NCI-H1436 treated with DMSO at 0.1 percent for 48 hours (cell line): ENCODE data around the gene RXRA.
"Not testable (repeated sequence)": the region's sequence is repeated elsewhere in the genome, so short reads cannot be mapped to it uniquely, and the experiment has no call there.

Source experiments
- DNase-seq: peaks from one replicate; lab custom pipeline; 2025; lab: John Stamatoyannopoulos, UW

RXRA gene

DNA sequence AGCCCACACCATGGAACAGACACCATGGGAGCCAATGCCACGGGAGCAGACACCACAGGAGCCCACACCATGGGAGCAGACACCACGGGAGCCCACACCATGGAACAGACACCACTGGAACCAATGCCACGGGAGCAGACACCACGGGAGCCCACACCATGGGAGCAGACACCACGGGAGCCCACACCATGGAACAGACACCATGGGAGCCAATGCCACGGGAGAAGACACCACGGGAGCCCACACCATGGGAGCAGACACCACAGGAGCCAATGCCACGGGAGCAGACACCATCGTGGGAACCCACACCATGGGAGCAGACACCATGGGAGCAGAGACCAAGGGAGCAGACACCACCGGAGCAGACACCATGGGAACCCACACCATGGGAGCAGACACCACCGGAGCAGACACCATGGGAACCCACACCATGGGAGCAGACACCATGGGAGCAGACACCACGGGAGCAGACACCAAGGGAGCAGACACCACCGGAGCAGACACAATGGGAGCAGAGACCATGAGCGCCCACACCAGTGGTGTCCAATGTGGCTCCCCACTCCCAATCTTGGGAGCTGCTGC, 17.5 kb upstream of the RXRA start:
- not testable (repeated sequence) for DNase-seq

- DNase-seq: no peak
Observed at GRCh38 chr9:134313470-134313869, 12.8 kb upstream of the RXRA start.

DNA sequence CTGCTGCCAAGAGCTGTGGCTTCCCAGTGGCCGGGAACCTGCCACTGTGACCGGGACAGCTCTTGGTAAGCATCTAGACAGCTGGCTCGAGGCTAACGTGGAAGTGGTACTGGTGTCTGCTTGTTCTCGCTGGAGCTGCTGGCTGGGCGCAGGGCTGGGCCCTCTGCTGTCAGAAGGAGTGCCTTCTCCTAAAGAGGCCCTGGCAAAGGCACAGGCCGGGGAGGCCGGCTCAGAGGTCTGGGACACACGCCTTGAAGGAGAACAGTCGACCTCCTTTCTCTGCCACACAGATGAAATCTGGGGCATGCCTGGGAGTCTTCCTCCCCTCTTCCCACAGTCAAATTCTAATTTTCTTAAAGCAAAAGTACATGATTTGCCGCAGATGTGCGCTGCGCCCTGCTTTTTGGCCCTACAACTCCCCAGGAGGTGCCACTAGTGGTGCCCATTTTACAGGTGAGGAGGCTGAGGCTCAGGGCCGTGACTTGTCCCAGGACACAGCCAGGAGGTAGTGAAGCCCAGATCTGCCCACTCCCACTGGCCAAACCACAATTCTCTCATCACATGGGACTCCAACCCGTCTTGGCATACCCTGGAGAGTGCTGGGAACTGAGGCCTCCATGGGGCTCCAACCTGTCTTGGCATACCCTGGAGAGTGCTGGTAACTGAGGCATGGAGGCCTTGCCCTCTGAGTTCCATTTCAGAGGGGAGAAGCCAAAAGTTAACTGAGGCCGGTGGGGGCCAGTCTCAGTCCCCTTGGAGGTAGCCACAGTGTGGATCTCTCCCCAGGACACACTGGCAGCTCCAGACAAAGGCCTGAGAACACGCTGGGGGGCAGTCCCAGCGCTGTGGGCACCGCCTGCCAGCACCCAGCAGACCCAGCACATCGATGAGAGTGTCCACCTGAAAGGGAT, 12.0 kb upstream of the RXRA start:
- no peak for DNase-seq

DNA sequence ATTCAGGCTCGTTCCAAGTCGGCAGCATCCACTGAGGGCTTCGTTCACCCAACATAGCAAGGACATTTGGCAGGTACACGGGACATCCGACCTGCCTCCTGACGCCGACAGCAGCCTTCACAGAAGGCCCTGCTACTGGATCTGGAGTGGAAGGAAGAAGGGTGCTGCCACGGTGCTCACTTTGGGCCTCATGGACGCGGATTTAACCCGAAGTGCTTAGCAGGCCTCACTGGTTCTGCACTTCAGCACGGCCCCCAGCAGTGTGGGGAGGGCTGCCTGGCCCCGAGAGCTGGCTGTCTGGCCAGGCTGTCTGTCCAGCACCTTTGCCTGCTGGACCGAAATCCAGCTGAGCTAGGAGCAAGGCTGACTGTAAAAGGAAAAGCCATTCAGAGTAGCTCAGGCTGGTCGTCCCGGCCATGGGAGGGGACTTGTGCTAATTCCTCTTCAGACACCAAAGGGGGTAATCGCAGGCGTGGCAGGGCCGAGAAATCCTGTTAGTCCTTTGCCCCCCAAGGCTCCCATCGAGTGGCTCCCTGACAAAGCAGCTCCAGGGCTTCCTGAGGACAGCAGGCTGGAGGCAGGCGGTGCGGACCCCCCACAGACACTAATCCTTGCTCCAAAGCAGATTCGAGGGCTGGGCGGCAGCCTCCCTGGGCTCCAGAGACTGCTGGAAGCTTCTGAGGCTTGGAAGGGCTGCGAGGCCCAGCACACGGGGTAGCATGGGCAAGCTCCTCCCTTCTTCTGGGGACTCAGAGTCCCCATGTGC, 11.1 kb upstream of the RXRA start:
- no peak for DNase-seq

GRCh38 chr9:134315716-134316448, 10.4 kb upstream of the RXRA start:
- DNase-seq: no peak

DNA sequence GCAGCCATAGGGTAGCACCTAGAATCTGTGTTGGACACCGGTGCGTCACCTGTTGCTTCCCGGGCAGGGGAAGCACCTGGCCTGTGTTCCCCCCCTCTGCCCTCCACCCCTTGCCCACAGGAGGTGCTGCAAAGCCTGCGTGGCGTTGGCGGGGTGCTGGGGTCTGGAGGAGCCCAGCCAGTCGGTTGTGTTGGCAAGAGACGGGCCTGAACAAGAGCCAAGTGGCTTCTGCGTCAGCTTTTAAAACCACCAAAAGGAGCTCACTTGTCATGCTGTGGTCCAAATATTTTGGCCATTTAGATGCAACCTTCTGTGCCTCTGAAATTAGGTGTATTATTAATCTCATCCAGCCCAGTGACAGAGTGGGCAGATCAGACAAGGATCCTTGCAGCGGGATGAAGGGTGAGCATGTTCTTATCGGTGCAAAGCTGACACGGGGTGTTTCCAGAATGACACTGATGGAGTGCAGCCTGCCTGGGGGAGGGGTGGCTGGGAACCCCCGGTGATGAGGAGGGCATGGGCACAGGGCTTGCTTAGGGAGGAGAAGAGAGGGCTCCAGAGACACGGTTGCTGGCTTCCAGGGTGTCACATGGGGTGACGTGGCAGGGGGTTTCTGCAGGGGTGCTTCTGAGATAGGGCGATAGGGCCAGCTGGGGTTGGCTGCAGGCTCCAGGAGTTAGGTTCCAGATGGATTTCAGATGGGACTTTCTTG, 9.7 kb upstream of the RXRA start:
- no peak for DNase-seq

DNA sequence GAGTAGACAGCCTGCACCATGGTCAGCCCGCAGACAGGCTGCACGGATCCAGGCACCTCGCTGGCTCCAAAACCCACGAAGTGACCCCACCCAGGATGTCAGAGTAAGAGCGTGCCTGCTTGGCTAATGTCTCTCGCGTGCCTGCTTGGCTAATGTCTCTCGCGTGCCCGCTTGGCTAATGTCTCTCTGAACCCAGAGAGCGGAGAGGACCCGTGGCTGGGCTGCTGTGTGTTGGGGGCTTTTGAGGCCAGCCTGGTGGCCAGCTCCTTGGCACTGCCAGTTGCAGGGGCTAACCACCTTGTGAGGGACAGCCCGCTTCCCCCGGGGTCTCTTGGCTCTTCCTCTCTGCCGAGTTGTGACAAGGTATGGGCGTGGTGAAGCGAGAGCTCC, 8.9 kb upstream of the RXRA start:
- DNase-seq: no peak

DNA sequence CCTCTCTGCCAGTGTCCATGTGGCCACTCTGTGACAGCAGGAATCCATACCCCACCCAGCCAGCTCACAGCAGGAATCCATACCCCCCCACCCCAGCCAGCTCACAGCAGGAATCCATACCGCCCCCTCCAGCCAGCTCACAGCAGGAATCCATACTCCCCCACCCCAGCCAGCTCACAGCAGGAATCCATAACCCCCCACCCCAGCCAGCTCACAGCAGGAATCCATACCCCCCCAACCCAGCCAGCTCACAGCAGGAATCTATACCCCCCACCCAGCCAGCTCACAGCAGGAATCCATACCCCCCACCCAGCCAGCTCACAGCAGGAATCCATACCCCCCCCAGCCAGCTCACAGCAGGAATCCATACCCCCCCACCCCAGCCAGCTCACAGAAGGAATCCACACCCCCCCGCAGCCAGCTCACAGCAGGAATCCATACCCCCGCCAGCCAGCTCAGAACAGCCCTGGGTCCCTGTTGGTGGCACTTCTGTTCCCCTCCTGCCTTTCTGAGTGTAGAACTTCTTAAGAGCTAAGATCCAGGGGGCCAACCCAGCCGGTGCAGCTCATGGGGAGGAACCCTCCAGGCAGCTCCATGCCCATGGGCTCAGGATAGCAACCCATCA, 8.4 kb upstream of the RXRA start:
- no peak for DNase-seq

DNA sequence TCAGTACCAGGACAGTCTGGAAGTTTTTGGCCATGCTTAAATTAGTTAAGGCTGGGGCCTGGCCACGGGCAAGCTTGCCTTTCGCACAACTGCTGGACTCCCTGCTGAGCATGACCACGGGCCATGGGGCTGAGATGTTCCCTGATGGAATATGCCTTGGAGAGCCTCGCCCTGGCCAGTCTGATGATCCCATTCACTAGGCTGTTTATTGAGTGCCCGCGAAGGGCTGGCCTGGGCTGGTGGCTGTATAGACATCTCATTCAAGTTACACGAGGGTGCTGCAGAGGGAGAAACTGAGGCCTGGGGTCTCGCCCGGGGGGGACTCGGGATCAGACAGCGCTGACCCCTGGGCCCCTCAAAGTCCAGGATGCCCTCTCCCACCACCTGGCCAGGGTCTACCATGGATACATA, 7.8 kb upstream of the RXRA start:
- DNase-seq: no peak

- no peak for DNase-seq
Observed at GRCh38 chr9:134318941-134319305, 7.3 kb upstream of the RXRA start.

GRCh38 chr9:134319306-134320125, 6.7 kb upstream of the RXRA start:
- DNase-seq: no peak

DNA sequence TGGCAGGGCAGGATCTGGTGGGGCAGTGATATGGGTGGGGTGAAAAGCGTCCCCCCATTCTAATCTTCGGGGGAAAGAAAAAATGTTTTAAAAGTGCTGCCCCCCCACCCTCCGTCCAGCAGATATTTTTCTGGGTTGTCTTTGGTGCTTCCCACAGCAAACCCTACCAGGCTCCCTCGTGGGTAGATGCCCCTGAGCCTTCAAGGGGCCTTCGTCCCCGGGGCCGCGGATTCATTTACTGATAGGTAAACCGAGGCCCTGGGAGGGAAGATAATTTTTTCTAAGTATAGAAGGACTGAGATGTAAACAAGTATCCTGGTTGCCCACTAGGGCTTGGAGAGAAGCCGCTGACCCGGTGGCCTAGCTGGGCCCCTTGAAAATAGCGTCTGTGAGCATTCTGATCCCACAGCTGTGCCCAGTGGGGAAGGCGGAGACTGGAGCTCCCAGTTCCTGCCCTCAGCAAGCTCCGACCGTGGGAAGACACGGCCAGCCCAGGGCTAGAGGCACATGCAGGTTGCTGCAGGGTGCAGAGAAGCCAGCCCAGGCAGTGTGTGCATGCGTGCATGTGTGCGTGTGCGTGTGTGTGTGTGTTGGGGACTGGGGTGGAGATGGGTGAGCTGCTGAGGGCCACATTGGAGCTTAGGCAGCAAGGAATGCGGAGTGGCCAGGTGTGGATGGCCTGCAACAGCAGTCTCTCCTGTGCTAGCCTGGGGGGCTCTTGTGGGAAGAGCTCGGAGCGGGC, 6.0 kb upstream of the RXRA start:
- no peak for DNase-seq

DNA sequence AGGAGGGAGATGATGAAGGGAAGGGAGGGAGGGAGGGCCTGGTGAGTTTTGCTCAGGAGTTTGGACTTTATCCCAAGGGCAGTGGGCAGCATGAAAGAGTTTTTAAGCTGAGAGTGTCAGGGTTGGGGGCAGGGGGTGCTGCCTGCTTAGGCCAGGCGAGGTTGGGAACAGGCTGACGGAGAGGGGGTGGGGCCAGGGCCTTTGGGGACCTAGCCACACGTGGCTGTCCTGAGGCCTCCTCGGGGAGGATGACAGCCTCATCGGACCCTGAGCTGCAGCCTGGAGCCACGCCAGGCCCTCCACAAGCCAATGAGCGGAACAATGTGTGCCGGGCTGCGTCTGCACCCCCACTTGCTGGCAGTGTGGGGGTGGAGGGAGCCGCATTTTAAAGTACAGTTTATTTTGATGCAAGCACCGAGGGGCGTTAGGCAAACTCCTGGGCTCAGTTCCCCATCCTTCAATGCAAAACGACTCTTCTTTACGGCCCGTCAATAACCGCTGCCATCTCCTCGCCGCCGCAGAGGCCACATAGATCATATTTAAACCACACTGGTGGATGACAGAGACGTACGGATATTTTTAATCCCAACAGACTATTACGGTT, 5.3 kb upstream of the RXRA start:
- DNase-seq: no peak

DNA sequence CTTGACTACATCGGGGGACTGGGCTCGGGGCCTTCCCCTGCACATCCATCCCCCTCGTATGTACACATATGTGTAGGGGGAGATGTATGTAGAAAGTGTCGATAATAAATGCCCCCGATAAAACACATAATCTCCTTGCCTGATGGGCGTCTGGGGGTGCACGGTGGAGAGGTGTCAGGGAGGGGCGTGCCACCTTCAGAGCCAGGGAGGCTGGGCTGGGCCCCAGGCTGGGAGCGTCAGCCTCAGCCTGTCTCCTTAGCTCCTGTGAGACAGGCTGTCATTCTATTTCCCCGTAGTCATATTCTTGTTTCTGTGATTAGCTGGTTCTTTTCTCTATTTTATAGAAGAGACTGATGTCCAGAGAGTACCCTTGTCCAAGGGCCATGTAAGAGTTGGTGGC, 4.7 kb upstream of the RXRA start:
- no peak for DNase-seq

- no peak for DNase-seq
Observed at GRCh38 chr9:134321946-134322741, 4.1 kb upstream of the RXRA start.

DNA sequence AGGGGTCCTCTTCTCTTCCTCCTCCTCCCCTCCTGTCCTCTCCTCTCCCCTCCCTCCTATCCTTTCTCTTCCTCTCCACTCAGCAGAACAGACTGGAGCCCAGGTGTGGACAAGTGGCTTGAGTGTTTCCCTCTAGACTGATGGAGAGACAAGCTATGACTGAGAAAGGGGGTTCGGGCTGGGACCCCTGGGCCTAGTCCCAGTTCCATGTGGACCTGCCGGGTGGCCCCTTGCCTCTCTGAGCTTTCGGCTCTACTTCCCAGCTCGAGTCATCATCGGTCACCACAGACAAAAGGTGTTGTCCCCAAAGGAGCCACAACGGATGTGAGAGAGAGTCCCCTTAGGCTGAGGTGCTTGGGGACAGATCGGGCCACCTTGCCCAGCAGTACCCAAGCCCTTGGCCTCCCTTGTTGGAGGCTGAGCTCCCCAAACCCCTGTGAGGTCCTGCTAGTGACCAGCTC, 3.4 kb upstream of the RXRA start:
- no peak for DNase-seq

DNA sequence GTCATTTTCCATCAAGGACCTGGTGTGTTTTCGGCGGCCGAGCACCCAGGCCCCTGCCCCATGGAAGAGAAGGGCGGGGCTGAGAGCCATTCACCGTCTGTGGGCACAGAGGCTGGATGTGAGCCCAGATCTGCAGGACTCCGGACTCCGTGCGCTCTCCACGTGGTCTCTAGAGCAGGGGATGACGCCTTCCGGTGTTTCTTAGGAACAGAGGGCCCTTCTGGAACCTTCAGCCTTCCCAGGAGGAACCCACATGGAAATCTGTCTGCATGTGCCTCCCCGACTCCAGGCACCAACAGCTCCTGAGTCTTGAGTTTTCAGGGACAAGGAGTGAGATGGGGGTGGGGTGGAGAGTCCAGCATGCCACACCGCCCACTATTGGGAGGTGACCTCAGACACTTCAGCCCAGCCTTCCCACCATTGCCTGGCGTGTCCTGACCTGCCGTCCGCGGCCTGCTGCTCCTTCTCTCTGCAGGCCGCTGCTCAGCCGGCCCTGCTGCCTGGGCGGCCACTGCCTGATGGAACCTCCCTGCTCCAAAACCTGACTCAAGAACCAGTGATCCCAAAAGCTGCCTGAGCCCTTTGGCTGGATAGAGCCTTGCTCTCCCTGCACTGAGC, 2.4 kb upstream of the RXRA start:
- DNase-seq: no peak
